GM21786 (cell line): ENCODE measurements around the gene GLB1L3.
"Not testable (repeated sequence)": the region's sequence is repeated elsewhere in the genome, so short reads cannot be mapped to it uniquely, and the experiment has no call there.

Source experiments
- ATAC-seq: cut with Tn5 transposase; IDR thresholded peaks from one replicate; pipeline ENCODE4 v1.9.1; 2021; ENCODE audit not compliant: unreplicated experiment

GLB1L3 gene

DNA sequence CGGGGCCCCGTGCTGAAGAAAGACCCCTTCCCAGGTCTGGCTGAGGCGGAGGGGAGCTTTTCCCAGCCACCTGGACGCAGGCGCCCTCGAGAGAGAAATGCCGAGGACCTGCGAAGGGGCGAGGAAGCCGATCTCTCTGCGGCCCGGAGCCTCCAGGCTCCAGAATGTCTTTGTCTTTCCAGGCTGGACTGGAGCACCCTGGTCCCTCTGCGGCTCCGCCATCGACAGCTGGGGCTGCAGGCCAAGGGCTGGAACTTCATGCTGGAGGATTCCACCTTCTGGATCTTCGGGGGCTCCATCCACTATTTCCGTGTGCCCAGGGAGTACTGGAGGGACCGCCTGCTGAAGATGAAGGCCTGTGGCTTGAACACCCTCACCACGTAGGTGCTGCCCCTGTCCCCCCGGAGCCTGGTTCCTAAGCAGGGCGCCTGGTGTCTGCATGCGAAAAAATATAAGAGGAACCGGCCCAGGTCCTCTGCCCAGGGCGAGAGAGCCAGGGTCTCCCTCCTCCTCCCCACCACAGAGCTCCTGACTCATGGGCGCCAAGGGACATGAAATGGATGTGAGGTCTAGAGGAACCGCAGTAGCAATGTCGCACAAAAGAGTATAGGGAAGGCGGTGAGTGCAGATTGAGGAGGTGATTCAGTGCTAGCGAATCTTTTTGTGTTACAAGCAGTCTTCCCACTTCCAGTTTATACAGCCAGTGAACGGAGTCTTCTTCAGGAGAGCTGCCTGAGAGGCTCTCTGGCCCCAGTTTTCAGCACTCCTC is 66.6 kb downstream of the GLB1L3 start:
- no peak for ATAC-seq

DNA sequence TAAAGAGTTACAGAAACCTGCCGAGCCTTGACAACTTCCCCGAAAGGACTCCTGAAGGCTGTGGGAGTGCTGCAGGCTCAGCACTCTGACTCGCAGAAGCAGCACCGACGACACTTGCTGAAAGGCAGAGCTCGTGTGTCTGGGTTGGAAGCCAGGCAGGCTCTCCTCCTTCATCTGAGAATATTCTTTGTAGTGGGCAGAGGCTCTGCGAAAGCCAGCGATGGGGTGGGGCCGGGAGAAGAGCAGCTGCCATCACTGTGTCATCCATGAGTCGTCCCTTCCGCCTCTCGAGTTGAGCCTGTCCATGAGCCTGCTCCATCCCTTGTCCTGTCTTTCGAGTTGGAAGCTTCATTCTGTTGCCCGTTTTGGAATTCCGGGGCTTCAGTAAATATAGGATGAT is 67.5 kb downstream of the GLB1L3 start:
- ATAC-seq: no peak

- ATAC-seq: not testable (repeated sequence)
Observed at GRCh38 chr11:134344497-134345236, 68.5 kb downstream of the GLB1L3 start.

DNA sequence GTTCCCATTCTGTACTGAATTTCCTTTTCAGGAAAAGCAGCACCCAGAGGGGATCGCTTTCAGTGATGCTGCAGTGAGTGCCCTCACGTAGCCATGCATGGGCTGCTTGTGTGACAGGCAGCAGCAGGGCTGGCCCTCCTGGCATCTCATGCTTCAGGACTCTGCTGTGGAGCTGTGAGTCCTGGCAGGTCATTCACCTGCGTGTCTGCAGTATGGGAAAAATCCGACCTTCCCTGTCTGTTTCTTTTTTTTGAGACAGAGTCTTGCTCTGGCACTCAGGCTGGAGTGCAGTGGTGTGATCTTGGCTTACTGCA is 69.0 kb downstream of the GLB1L3 start:
- ATAC-seq: no peak

GRCh38 chr11:134346101-134346975 is 70.2 kb downstream of the GLB1L3 start:
- no peak for ATAC-seq

GRCh38 chr11:134346976-134347350 is 70.8 kb downstream of the GLB1L3 start:
- no peak for ATAC-seq

GRCh38 chr11:134347441-134347840 is 71.3 kb downstream of the GLB1L3 start:
- no peak for ATAC-seq

- ATAC-seq: no peak
Observed at GRCh38 chr11:134349109-134349801, 73.1 kb downstream of the GLB1L3 start.

GRCh38 chr11:134349802-134350355 is 73.7 kb downstream of the GLB1L3 start:
- no peak for ATAC-seq

DNA sequence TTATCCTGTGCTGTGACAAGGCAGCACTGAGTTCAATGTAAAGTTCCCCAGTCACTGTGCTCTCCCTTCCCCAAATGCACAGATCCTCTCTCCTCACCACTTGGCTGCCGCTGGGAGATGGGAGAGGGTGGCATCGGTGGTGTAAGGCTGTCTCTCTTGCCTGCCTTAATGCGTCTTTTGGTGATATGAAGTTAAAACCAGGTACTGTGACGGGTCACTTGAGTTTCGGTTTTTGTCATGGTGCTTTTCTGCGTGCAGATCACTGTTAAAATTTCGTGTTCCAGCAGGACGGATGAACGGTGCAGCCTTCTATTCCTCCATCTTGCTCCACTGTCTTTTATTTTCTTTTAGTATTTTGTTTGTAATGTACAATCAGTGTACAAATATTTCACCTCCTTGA is 74.2 kb downstream of the GLB1L3 start:
- ATAC-seq: no peak

DNA sequence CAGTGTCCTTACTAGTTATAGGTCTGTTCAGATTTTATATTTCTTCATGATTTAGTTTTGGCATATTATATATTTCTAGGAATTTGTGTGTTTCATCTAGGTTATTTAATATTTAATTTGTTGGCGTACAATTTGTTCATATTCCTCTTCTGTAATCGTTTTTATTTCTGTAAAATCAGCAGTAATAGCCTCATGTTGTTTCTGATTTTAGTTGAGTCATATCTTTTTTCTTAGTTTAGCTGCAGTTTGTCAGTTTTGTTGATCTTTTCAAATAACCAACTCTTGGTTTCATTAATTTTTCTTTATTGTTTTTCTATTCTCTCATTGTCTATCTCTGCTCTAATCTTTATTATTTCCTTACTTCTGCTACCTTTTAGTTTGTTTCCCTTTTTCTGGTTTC is 75.9 kb downstream of the GLB1L3 start:
- no peak for ATAC-seq

- ATAC-seq: no peak
Observed at GRCh38 chr11:134355136-134355535, 79.0 kb downstream of the GLB1L3 start.

DNA sequence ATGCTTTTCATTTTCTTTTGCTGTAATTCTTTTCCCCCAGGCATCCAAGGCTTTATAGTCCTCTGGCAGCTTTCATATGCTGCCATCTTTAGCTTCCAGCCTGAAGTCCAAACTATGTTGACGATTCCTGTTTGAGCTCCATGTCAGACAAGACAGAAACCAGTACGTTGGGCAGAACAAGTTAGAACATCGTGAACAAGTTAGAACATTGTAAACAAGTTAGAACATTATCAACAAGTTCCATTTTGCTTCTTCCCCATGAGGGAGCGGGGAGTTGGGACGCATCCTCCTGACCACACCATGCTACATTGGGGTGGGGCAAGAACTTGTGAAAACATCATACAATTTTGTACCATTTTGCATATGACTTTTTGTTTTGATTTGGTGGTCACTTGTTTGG is 79.5 kb downstream of the GLB1L3 start:
- no peak for ATAC-seq

DNA sequence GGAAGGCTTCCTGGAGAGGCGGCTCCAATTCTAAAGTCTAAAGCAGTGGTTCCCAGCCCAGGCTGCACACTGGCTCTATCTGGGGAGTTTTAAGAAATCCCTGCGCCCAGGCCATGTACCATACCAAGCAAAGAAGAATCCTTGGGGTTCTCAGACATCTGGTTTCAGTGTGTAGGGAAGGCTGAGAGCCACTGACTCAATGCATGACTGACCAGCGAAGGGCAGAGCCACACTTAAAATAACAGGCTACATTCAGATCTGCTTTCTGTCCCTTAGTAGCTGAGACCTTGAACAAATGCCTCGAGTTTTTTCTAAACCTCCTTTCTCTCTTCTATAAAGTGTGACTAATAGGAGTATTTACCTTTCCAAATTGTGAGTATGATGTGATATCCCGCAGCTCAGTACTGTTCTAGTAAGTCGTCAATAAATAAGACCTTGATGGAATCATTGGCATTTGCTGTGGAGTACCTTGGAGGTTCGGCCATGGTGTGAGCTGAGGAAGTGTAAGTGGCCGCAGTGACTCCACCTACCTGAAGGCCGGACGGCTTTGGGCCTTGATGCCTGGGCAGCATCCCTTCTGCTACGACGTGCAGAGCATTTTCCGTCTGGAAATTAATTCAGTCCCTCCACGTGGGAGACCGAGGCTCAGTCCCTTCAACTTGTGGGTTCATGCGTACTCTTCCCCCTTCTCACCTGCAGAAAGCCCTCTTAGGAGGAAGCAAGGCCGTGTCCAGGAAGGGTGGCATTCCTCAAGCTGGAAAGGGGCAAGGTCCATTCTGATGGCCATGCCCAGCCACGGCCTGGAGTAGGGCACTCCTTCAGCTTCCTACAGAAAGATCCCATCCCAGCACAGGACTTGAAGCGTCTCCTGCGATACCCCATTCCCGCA is 80.7 kb downstream of the GLB1L3 start:
- no peak for ATAC-seq

GRCh38 chr11:134357545-134357839 is 81.3 kb downstream of the GLB1L3 start:
- no peak for ATAC-seq

GRCh38 chr11:134358165-134358855 is 82.1 kb downstream of the GLB1L3 start:
- ATAC-seq: no peak

DNA sequence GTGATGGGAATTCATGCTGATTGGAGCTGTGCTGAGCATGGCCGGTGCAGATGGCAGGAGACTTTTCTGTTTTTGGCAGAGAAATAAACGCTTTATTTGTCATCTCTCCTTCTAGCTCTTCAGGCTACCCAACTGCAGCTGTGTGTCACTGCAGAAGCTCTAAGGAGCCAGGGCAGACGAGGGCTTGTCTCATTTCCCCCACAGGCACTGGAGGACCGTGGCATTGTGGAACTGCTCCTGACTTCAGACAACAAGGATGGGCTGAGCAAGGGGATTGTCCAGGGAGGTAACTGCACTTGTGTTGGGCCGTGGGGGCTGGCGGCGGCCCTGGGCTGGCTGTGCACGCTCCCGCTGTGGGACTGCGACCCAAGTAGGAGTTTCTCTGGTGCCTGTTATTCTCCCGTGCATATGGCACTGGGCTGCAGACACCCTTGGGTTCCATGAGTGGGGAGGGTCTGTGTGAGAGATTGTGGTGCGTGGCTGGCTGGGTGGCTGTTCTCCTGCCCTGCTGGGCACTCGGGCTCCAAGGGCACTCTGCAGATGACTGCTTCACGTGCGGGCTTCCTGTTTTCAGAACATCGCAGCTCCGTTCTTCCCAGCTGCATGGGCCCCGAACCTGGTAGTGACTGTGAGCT is 82.8 kb downstream of the GLB1L3 start:
- ATAC-seq: no peak

- no peak for ATAC-seq
Observed at GRCh38 chr11:134359646-134360045, 83.5 kb downstream of the GLB1L3 start.
